ENCODE measurements around the gene TENM4.

The TENM4 gene

GRCh38 chr11:78808923-78809322 is 631.9 kb downstream of the TENM4 start:
- no peak overlapping the region for H3K4me3 ChIP-seq (ENCODE audit: low read depth, low read length)
- DNase-seq (ENCODE audit: low read depth): no peak

DNA sequence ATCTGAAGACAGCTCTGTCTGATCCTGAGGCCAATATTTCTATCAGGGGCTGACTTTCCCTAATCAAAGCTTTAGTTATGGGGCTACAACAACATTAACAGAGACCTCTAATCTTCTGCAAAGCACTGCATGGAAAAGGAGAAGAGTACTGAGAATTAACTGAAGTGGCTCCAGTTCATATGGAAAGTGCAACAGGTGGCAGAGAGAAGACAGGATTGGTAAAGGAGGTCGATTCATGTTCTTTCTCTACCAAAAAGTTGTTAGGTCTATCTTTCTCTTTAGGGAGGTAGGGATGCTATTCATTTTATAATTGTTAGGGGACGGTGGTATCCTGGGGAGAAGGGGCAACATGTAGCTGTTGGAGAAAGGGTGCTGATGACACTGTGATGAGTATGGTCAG is 633.5 kb downstream of the TENM4 start:
- DNase-seq (ENCODE audit: low read depth): no peak
- no peak overlapping the region for H3K4me3 ChIP-seq (ENCODE audit: low read depth, low read length)

DNA sequence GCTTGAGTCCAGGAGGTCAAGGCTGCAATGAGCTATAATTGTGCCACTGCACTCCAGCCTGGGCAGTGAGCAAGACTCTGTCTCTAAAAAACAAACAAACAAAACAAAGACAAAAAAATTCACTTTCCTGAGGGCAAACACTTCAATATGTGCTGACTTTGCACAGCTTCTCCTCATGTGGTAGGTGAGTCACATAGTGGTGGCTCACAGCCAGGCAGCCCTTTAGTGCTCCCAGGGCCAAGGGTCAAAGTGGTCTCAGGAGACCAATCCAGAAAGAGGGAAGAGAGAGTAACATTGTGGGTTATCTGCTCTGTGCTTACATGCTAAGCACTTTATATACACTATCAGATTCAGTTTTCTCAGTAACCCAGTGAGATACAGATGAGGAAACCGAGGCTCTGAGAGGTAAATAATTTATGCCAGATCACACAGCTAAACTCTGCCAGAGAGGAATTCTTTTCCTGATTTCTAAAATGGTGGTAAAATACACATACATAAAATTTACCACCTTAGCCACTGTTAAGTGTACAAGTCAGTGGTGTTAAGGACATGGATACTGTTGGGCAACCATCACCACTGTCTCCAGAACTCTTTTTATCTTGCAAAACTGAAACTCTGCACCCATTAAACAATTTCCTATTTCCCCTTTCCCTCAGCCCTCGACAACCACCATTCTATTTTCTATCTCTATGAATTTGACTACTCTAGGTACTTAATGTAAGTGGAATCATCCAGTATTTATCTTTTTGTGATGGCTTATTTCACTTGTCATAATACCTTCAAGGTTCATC is 634.4 kb downstream of the TENM4 start:
- DNase-seq (ENCODE audit: low read depth): no peak
- no peak overlapping the region for H3K4me3 ChIP-seq (ENCODE audit: low read depth, low read length)

DNA sequence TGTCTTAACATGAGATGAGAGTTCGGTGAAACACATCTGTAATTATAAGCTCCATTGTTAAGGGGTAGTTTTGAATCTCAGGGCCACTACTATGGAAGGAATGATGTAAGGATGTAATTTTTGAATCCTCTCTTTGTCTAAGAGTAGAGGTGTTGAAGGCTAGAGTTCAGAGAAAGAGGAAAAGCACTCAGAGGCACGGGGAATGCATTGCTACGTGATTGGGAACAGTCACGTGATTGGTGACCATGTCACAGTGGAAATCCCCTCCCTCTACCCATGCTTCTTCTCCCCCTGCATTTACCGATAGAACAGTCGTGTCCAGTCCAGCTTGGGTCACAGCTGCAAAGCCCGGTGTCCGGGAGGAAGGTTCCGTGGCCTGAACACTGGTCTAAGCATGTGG is 635.8 kb downstream of the TENM4 start:
- DNase-seq (ENCODE audit: low read depth): no peak
- H3K4me3 ChIP-seq (ENCODE audit: low read depth, low read length): no peak overlapping the region

DNA sequence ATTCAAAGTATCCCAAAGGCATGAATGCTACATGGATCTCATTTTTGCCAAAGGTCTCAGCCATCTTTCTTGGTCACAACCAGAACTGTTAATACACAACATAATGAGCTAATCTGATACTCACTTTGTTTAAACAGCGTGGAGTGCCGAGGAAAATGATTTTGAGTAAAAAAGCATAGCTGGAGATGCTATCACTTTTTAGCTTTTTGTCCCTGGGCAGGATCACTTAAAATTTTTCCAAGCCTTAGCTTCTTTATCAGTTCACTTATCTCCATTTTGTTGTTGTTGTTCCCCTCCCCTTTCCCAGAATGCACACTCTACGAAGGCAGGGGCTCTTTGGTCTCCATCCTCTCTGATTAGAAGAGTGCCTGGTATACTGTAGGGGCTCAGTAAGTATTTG is 636.8 kb downstream of the TENM4 start:
- H3K4me3 ChIP-seq (ENCODE audit: low read depth, low read length): no peak overlapping the region
- DNase-seq (ENCODE audit: low read depth): no peak

GRCh38 chr11:78802058-78802761 is 638.6 kb downstream of the TENM4 start:
- no peak overlapping the region for H3K4me3 ChIP-seq (ENCODE audit: low read depth, low read length)
- DNase-seq (ENCODE audit: low read depth): no peak

GRCh38 chr11:78801161-78801884 is 639.5 kb downstream of the TENM4 start:
- H3K4me3 ChIP-seq (ENCODE audit: low read depth, low read length): no peak overlapping the region
- peak; percentile 97 for DNase-seq (ENCODE audit: low read depth)

GRCh38 chr11:78800756-78801155 is 640.1 kb downstream of the TENM4 start:
- DNase-seq (ENCODE audit: low read depth): no peak
- no peak overlapping the region for H3K4me3 ChIP-seq (ENCODE audit: low read depth, low read length)

DNA sequence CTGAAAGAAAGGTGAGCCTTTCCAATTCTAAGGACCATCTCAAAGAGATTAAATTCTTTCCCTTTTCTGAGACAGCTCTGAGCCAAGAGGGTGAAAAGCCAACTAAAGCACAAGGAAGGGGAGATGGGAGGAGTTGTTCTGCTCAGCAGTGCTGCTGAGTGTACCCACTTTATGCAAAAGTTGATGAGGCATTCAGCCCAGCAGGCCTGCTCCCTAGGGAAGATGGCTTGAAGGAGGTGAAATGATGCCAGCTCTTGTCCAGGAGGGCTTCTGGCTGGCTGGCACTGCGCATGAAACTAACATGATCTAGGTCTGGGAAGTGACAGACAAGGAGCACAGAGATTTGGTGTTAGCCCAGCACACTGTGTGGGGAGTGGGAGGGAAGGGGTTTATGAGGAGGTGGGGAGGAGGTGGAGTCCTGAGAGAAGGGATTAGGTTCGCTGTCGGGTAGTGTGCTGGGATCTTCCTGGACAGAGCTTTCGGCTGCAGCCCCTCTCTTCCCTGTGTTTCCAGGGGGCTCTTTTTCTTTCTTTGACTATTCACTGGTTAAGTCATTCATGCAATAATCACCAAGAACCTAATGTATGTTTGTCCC is 640.6 kb downstream of the TENM4 start:
- H3K4me3 ChIP-seq (ENCODE audit: low read depth, low read length): no peak overlapping the region

DNA sequence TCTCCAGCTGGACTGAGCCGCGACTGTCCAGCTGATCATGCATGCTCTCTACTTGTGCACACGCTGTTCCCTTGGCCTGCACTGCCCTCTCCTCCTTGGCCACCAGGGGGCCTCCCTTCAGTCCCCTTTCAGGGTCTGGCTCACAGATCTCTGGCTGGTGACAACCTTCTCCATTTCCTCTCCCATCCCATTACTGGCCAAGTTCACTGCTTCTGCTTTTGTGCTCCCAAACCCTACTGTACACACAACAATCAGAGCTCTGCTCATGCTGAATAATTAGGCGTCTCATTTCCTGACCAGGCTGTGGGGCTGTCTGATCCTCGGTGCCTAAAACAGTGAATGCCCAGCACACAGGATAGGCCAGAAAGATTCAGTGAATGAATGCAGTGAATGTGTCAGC is 642.2 kb downstream of the TENM4 start:
- DNase-seq (ENCODE audit: low read depth): no peak
- H3K4me3 ChIP-seq (ENCODE audit: low read depth, low read length): no peak overlapping the region

More for the DNA sequence above, 640.6 kb downstream of the TENM4 start:
- no peak for DNase-seq (ENCODE audit: low read depth)

- no peak overlapping the region for H3K4me3 ChIP-seq (ENCODE audit: low read depth, low read length)
- DNase-seq (ENCODE audit: low read depth): no peak
Observed at GRCh38 chr11:78797559-78797958, 643.3 kb downstream of the TENM4 start.

DNA sequence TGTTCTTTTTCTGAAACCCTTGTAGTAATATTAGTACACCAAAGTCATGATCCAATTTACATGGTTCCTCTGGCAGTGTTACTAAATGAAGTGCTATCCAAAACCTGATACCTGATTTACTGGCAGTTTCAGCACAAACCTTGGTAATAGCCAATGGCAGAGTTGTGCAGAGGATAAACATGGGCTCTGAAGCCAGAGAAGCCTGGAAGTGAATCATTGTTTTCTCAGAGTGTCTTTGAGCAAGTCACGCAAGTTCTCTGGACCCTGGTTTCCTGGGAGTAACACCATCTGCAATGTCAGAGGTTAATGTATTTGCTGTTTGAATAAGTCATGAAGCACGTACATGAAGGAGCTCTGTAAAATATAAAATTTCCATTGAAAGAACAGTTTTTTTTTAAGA is 643.9 kb downstream of the TENM4 start:
- H3K4me3 ChIP-seq (ENCODE audit: low read depth, low read length): no peak overlapping the region
- peak; percentile 97 for DNase-seq (ENCODE audit: low read depth)

- H3K4me3 ChIP-seq (ENCODE audit: low read depth, low read length): no peak overlapping the region
- DNase-seq (ENCODE audit: low read depth): no peak
Observed at GRCh38 chr11:78795621-78796261, 645.1 kb downstream of the TENM4 start.

GRCh38 chr11:78791964-78792363 is 648.9 kb downstream of the TENM4 start:
- H3K4me3 ChIP-seq (ENCODE audit: low read depth, low read length): no peak overlapping the region
- no peak for DNase-seq (ENCODE audit: low read depth)

DNA sequence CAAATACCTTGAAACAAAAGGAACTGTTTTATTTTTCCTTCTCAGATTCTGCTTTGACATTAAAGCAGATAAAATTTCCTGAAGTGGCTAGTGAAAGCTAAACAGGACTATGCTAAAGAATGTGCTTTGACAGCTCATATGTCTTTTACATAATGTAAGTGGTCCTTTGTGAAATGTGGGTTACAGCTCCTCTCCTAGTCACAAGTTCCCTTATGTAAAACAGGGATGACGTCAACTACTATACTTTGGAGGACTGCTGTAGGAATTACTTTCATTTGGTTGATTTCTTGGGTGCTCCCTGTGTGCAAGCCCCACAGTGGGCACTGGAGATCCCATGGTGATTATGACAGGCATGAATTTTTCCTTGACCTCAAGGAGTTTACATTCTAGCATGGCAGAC is 649.6 kb downstream of the TENM4 start:
- no peak overlapping the region for H3K4me3 ChIP-seq (ENCODE audit: low read depth, low read length)
- no peak for DNase-seq (ENCODE audit: low read depth)

GRCh38 chr11:78790784-78791183 is 650.0 kb downstream of the TENM4 start:
- no peak for DNase-seq (ENCODE audit: low read depth)
- H3K4me3 ChIP-seq (ENCODE audit: low read depth, low read length): no peak overlapping the region

DNA sequence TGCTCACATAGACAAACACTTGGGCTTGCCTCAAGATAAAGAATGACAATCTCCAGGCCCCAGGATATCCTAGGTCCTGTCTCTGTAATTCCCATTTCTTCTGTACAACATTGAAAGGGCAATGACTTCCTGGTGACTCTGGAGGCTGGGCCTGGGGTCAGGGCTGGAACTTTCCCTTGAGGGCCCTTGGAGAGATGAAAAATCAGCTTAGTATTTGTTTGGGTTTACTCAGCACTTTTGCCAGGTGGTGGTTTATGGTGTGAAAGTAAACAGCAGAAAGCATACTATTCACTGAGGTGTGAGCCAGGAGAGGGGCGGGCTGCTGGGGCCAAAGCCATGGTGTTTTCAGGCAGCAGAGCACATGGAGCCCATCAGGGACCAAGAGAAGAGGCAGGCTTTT is 651.5 kb downstream of the TENM4 start:
- no peak overlapping the region for H3K4me3 ChIP-seq (ENCODE audit: low read depth, low read length)
- no peak for DNase-seq (ENCODE audit: low read depth)

DNA sequence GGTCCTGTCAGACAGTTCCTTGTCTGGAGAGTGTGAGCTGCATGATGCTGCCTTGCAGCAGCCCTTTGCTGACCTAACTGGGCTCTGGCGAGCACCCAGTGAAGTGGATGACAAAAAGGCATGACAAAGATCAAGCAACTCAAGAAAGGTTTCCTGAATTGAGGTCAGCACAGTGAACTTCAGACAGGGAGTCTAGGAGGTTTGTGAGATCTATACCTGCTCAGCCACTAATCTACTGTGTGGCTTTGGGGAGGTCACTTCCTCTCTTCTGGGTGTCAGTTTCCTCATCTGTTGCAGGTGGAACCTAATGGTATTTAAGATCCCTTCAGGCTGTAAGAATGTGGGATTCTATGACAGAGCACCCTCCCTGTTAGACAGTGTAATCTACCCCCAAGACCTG is 652.3 kb downstream of the TENM4 start:
- H3K4me3 ChIP-seq (ENCODE audit: low read depth, low read length): no peak overlapping the region
- no peak for DNase-seq (ENCODE audit: low read depth)

- no peak for DNase-seq (ENCODE audit: low read depth)
- no peak overlapping the region for H3K4me3 ChIP-seq (ENCODE audit: low read depth, low read length)
Observed at GRCh38 chr11:78787696-78788095, 653.1 kb downstream of the TENM4 start.

DNA sequence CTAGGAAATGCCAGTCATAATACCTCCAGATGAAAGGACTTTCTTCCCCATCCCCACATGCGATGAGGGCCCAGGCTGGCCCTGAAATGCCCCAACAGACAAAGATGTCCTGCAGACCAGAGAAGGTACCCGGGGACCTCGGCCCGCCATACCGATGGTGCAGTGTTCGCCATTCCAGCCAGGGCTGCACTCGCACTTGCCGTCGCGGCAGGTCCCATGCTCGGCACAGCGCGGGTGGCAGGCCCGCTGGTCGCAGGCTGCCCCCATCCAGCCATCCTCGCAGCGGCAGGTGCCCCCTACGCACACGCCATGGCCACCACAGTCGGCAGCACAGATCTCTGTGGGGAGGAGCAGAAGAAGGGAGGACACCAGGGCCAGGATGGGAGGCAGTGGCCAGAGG is 654.1 kb downstream of the TENM4 start:
- no peak for DNase-seq (ENCODE audit: low read depth)
- H3K4me3 ChIP-seq (ENCODE audit: low read depth, low read length): no peak overlapping the region
